H1 (cell line): ENCODE measurements around the gene MFAP3. TPM values are rescaled to one million over a fixed set of nuclear protein-coding genes. Genes with fewer than 3 reads are reported as not detected.

Experiments used
- CTCF ChIA-PET: fragments of 300-600 bp; sonication (Branson Sonifier 250); formaldehyde crosslinking; loops from one replicate; lab custom pipeline; 2021; ENCODE audit not compliant: partially characterized antibody; lab: Charles Lee
- POLR2A ChIA-PET: fragments of 300-600 bp; sonication (Branson Sonifier 250); formaldehyde crosslinking; loops from one replicate; lab custom pipeline; 2021; ENCODE audit warnings: inconsistent platforms; ENCODE audit not compliant: partially characterized antibody; lab: Charles Lee
- DNase-seq, 2 experiments: peaks; one replicate each; pipeline versions ENCODE4 v3.0.0 to v3.0.0-alpha.2; 2010 to 2022; ENCODE audit warnings: low spot score in 2 of 2, low read depth in 1 of 2, mixed read lengths in 1 of 2
- FAIRE-seq: peaks from 2 replicates; lab custom pipeline; 2011; peaks lifted over from hg19 to GRCh38; lab: Jason Lieb, UNC
- H2AFZ ChIP-seq: 2 replicates; pipeline ENCODE4 v1.8.1; 2012; ENCODE audit warnings: low read length, inconsistent platforms
- H2AK5ac ChIP-seq: 2 replicates; pipeline ENCODE4 v1.6.1; 2013; ENCODE audit warnings: low read depth, low read length
- H2BK120ac ChIP-seq: replicated peaks from 2 replicates; pipeline ENCODE3; 2013; ENCODE audit warnings: low read depth, low read length, inconsistent platforms
- H2BK12ac ChIP-seq: 2 replicates; pipeline ENCODE4 v1.6.1; 2013; ENCODE audit warnings: low read depth, low read length
- H2BK15ac ChIP-seq: 2 replicates; pipeline ENCODE4 v1.6.1; 2013; ENCODE audit warnings: low read length
- H2BK20ac ChIP-seq: 2 replicates; pipeline ENCODE4 v1.6.1; 2013; ENCODE audit warnings: low read length
- H2BK5ac ChIP-seq: 2 replicates; pipeline ENCODE4 v1.6.1; 2013; ENCODE audit warnings: low read depth, low read length
- H3K14ac ChIP-seq: 2 replicates; pipeline ENCODE4 v1.6.1; 2013; ENCODE audit warnings: inconsistent platforms; ENCODE audit not compliant: insufficient read length
- H3K18ac ChIP-seq: 2 replicates; pipeline ENCODE4 v1.6.1; 2013; ENCODE audit warnings: low read length; ENCODE audit errors: extremely low read depth
- H3K23ac ChIP-seq: 2 replicates; pipeline ENCODE4 v1.6.1; 2013; ENCODE audit warnings: inconsistent platforms; ENCODE audit not compliant: insufficient read length
- H3K23me2 ChIP-seq: 2 replicates; pipeline ENCODE4 v1.6.1; 2013; ENCODE audit warnings: low read depth, low read length
- H3K27ac ChIP-seq: 2 replicates; pipeline ENCODE4 v1.6.1; 2011; ENCODE audit warnings: low read depth, low read length, inconsistent platforms
- H3K27me3 ChIP-seq, 4 experiments: replicated peaks in 1 of 4; 1 replicate in 1 of 4; 2 replicates in 3 of 4; pipeline versions ENCODE4 v1.6.1 to v1.8.1; 2011 to 2013; ENCODE audit warnings: low read length in 3 of 4, mild to moderate bottlenecking in 3 of 4, inconsistent platforms in 2 of 4, mixed read lengths in 2 of 4, moderate library complexity in 1 of 4; ENCODE audit not compliant: control insufficient read depth in 3 of 4, insufficient read depth in 3 of 4; ENCODE audit errors: extremely low read depth in 1 of 4
- H3K36me3 ChIP-seq, 4 experiments: 2 replicates each; pipeline versions ENCODE4 v1.6.1 to v1.8.1; 2011 to 2013; ENCODE audit warnings: mild to moderate bottlenecking in 4 of 4, low read length in 3 of 4, moderate library complexity in 2 of 4, control low read depth in 1 of 4, inconsistent platforms in 1 of 4; ENCODE audit not compliant: insufficient read depth in 4 of 4, control insufficient read depth in 2 of 4
- H3K4ac ChIP-seq: replicated peaks from 2 replicates; pipeline ENCODE3; 2013; ENCODE audit warnings: low read length, low read depth, mixed read lengths, inconsistent platforms; ENCODE audit not compliant: insufficient read length
- H3K4me1 ChIP-seq, 4 experiments: replicated peaks in 1 of 4; 1 replicate in 1 of 4; 2 replicates in 3 of 4; pipeline versions ENCODE4 v1.6.1 to v1.8.1; 2011 to 2013; ENCODE audit warnings: low read length in 3 of 4, inconsistent platforms in 2 of 4, mixed read lengths in 1 of 4; ENCODE audit not compliant: insufficient read depth in 4 of 4, control insufficient read depth in 3 of 4
- H3K4me2 ChIP-seq, 2 experiments: 2 replicates each; pipeline versions ENCODE4 v1.6.1 to v1.8.1; 2011 to 2013; ENCODE audit warnings: low read depth in 2 of 2, low read length in 2 of 2, control low read depth in 1 of 2, inconsistent platforms in 1 of 2, mild to moderate bottlenecking in 1 of 2; ENCODE audit not compliant: insufficient read depth in 1 of 2
- H3K4me3 ChIP-seq, 4 experiments: fragments of 200-600, 300-600 bp in 1 of 4; sonication (generic), shearing (Covaris generic), sonication (Bioruptor Twin) in 1 of 4; 2 replicates each; pipeline versions ENCODE4 v1.5.1 to v1.8.1; 2011 to 2016; ENCODE audit warnings: low read length in 4 of 4, low read depth in 3 of 4, control low read depth in 2 of 4, inconsistent platforms in 2 of 4, mild to moderate bottlenecking in 2 of 4, mixed read lengths in 1 of 4, moderate library complexity in 1 of 4; ENCODE audit not compliant: insufficient read depth in 2 of 4; ENCODE audit errors: extremely low read depth in 1 of 4
- H3K56ac ChIP-seq: replicated peaks from 2 replicates; pipeline ENCODE3; 2013; ENCODE audit warnings: low read depth, mild to moderate bottlenecking, mixed read lengths, low read length, inconsistent platforms; ENCODE audit not compliant: insufficient read length
- H3K79me1 ChIP-seq: 2 replicates; pipeline ENCODE4 v1.6.1; 2013; ENCODE audit warnings: low read depth, low read length, control low read depth
- H3K79me2 ChIP-seq, 2 experiments: 2 replicates each; pipeline versions ENCODE4 v1.6.1 to v1.8.1; 2012 to 2013; ENCODE audit warnings: low read length in 2 of 2, mild to moderate bottlenecking in 2 of 2, inconsistent platforms in 1 of 2; ENCODE audit not compliant: insufficient read depth in 2 of 2, control insufficient read depth in 1 of 2
- H3K9ac ChIP-seq, 4 experiments: replicated peaks in 1 of 4; 1 replicate in 1 of 4; 2 replicates in 3 of 4; pipeline versions ENCODE4 v1.6.1 to v1.8.1; 2011 to 2013; ENCODE audit warnings: low read depth in 3 of 4, low read length in 3 of 4, control low read depth in 2 of 4, mild to moderate bottlenecking in 2 of 4, moderate library complexity in 2 of 4, inconsistent platforms in 1 of 4; ENCODE audit errors: extremely low read depth in 1 of 4
- H3K9me3 ChIP-seq, 2 experiments: 2 replicates each; pipeline versions ENCODE4 v1.6.1 to v1.8.1; 2012 to 2013; ENCODE audit warnings: mild to moderate bottlenecking in 2 of 2, moderate library complexity in 2 of 2, control low read depth in 1 of 2, inconsistent platforms in 1 of 2, low read depth in 1 of 2, low read length in 1 of 2, mixed read lengths in 1 of 2; ENCODE audit not compliant: insufficient read depth in 2 of 2
- H4K20me1 ChIP-seq, 2 experiments: replicated peaks in 1 of 2; 2 replicates each; pipeline versions ENCODE3 to v1.8.1; 2011 to 2013; ENCODE audit warnings: inconsistent platforms in 2 of 2, low read length in 2 of 2, mild to moderate bottlenecking in 1 of 2; ENCODE audit not compliant: insufficient read depth in 2 of 2, control insufficient read depth in 1 of 2
- H4K5ac ChIP-seq: 2 replicates; pipeline ENCODE4 v1.6.1; 2013; ENCODE audit warnings: low read length, low read depth, mixed read lengths, inconsistent platforms; ENCODE audit not compliant: insufficient read length
- H4K8ac ChIP-seq: 2 replicates; pipeline ENCODE4 v1.8.0; 2013; ENCODE audit warnings: mild to moderate bottlenecking, moderate library complexity, low read length, inconsistent platforms; ENCODE audit not compliant: insufficient read depth; ENCODE audit errors: extremely low read depth
- H4K91ac ChIP-seq: replicated peaks from 2 replicates; pipeline ENCODE3; 2013; ENCODE audit warnings: low read length, mixed read lengths, inconsistent platforms; ENCODE audit not compliant: insufficient read length
- BCL11A ChIP-seq, 2 experiments: IDR thresholded peaks; one replicate each; pipeline ENCODE4 v1.6.1; 2011; ENCODE audit warnings: low read depth in 2 of 2, low read length in 2 of 2, mild to moderate bottlenecking in 2 of 2
- CREB1 ChIP-seq: IDR thresholded peaks from 2 replicates; pipeline ENCODE4 v1.6.1; 2012; ENCODE audit warnings: inconsistent platforms
- EP300 ChIP-seq, 2 experiments: IDR thresholded peaks; 1 replicate in 1 of 2; 2 replicates in 1 of 2; pipeline ENCODE4 v1.6.1; 2011 to 2012; ENCODE audit warnings: low read depth in 2 of 2, low read length in 2 of 2, mild to moderate bottlenecking in 2 of 2, borderline replicate concordance in 1 of 2, inconsistent platforms in 1 of 2, moderate library complexity in 1 of 2
- GTF2F1 ChIP-seq: IDR thresholded peaks from 2 replicates; pipeline ENCODE4 v1.6.1; 2012; ENCODE audit warnings: low read depth, low read length, improper control_type of control experiment, borderline replicate concordance
- HDAC2 ChIP-seq, 2 experiments: fragments of 300-600 bp in 1 of 2; sonication (generic) in 1 of 2; IDR thresholded peaks; 2 replicates each; pipeline ENCODE4 v1.6.1; 2011 to 2012; ENCODE audit warnings: low read depth in 2 of 2, low read length in 2 of 2, mild to moderate bottlenecking in 2 of 2, moderate library complexity in 2 of 2, borderline replicate concordance in 1 of 2, inconsistent platforms in 1 of 2
- NANOG ChIP-seq: IDR thresholded peaks from 2 replicates; pipeline ENCODE4 v1.6.1; 2011; ENCODE audit warnings: low read length, low read depth, mild to moderate bottlenecking, inconsistent platforms; ENCODE audit not compliant: insufficient read depth, poor library complexity, severe bottlenecking
- POLR2A ChIP-seq, 2 experiments: IDR thresholded peaks; 1 replicate in 1 of 2; 2 replicates in 1 of 2; pipeline ENCODE4 v1.6.1; 2011; ENCODE audit warnings: low read depth in 2 of 2, low read length in 2 of 2, mild to moderate bottlenecking in 2 of 2; ENCODE audit errors: control extremely low read depth in 1 of 2
- POLR2AphosphoS5 ChIP-seq: IDR thresholded peaks from 2 replicates; pipeline ENCODE4 v1.6.1; 2011; ENCODE audit warnings: low read depth, low read length
- RAD21 ChIP-seq, 2 experiments: IDR thresholded peaks in 1 of 2; conservative IDR thresholded peaks in 1 of 2; 2 replicates each; pipeline ENCODE4 v1.6.1; 2011; ENCODE audit warnings: low read depth in 2 of 2, low read length in 2 of 2, improper control_type of control experiment in 1 of 2, inconsistent platforms in 1 of 2, mild to moderate bottlenecking in 1 of 2, moderate library complexity in 1 of 2
- SP1 ChIP-seq: IDR thresholded peaks from 2 replicates; pipeline ENCODE4 v1.6.1; 2011; ENCODE audit warnings: low read depth, low read length
- SRF ChIP-seq: IDR thresholded peaks from 2 replicates; pipeline ENCODE4 v1.6.1; 2011; ENCODE audit warnings: mild to moderate bottlenecking, low read depth, low read length, moderate library complexity
- WGBS, 2 experiments: shearing (Covaris generic) in 1 of 2; methylation state at CpG; one replicate each; pipeline versions ENCODE4 v1.1.6 to v1.1.7; 2013 to 2015; ENCODE audit warnings: low lambda C conversion rate in 2 of 2, mixed read lengths in 2 of 2, inconsistent platforms in 1 of 2, low coverage in 1 of 2, missing lambda C conversion rate in 1 of 2; ENCODE audit not compliant: insufficient replicate concordance in 2 of 2, insufficient coverage in 1 of 2, insufficient read length in 1 of 2; ENCODE audit errors: extremely low coverage in 1 of 2, missing lambda C conversion rate in 1 of 2; 5-methylcytosine and 5-hydroxymethylcytosine counted together
- polyA plus RNA-seq, 7 experiments: library from polyadenylated mRNA; depleted of rRNA in 3 of 7; stranded (reverse) in 5 of 7; unstranded in 2 of 7; fragments of >200 nt in 5 of 7; fragments of 200-250 nt in 2 of 7; gene quantifications; 1 replicate in 5 of 7; 2 replicates in 1 of 7; 4 replicates in 1 of 7; pipeline versions ENCODE4 v1.2.1 to v1.2.3, GENCODE V29; 2011 to 2013; ENCODE audit warnings: missing spikeins in 2 of 7, mixed read lengths in 2 of 7
- total RNA-seq: library from RNA; stranded (reverse); fragmentation: NEBNext Ultra II Directional; extraction: Animal tissue kit (Norgen Biotek cat#: 25700); gene quantifications from 2 replicates; pipeline ENCODE4 v1.2.1, GENCODE V29; 2021
- TF ChIP-seq, protein P1 (sequence below): IDR thresholded peaks from 2 replicates; pipeline ENCODE4 v1.6.1; 2012; ENCODE audit warnings: inconsistent platforms

MFAP3 gene
- total and polyA plus RNA-seq, 2 of the 8 experiments (the other 6 are each of a cell fraction or from before 2014, with no cell fraction given) = 13.7 to 27.0 TPM

DNA sequence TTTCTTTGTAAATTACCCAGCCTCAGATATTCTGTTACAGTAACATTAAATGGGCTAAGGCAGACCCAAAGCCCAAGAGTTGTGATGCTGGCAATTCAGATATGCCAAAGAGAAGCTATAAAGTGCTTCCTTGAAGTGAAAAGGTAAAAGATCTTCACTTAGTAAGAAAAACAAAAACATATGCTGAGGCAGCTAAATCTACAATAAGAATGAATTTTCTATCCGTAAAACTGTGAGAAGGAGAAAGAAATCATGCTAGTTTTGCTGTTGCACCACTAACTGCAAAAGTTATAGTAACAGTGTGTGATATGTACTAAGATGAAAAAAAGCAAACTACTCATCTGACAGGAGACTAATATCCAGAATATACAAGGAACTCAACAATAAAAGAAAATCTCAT lies 40.0 kb upstream of the MFAP3 start:
- no peak for FAIRE-seq
- TF ChIP-seq POLR2AphosphoS5 (no peak), GTF2F1 (no peak), SRF (no peak), BCL11A (IDR thresholded peaks at IDR 0.05; ENCODE audit: low read depth in 2 of 2, low read length in 2 of 2) (no peak), HDAC2 (IDR thresholded peaks at IDR 0.05; ENCODE audit: borderline replicate concordance in 1 of 2, low read depth in 2 of 2, low read length in 2 of 2) (no peak), CREB1 (no peak), SP1 (no peak), RAD21 (IDR thresholded peaks at IDR 0.05 in 1 of 2, conservative IDR thresholded peaks at IDR 0.05 in 1 of 2; ENCODE audit: low read depth in 2 of 2, low read length in 2 of 2) (no peak), EP300 (IDR thresholded peaks at IDR 0.05; ENCODE audit: borderline replicate concordance in 1 of 2, low read depth in 2 of 2, low read length in 2 of 2) (no peak), NANOG (no peak), POLR2A (IDR thresholded peaks at IDR 0.05; ENCODE audit: control extremely low read depth in 1 of 2, low read depth in 2 of 2, low read length in 2 of 2) (no peak)
- TF ChIP-seq, protein P1, sequence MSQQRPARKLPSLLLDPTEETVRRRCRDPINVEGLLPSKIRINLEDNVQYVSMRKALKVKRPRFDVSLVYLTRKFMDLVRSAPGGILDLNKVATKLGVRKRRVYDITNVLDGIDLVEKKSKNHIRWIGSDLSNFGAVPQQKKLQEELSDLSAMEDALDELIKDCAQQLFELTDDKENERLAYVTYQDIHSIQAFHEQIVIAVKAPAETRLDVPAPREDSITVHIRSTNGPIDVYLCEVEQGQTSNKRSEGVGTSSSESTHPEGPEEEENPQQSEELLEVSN = no peak
- TF ChIP-seq, all 59 proteins: peak for 0
- H3K23me2 ChIP-seq = no peaks in the 10 kb centered on the region

More for the DNA sequence above, 40.0 kb upstream of the MFAP3 start:
- no peak overlapping the region for H4K8ac ChIP-seq
- no peaks in the 10 kb centered on the region for H3K79me2 ChIP-seq
- 78% methylated on average over 1 of the region's 1 CpG; no CpG with 5 or more reads in 1 of the 2 experiments for WGBS, 2 experiments
- POLR2A ChIA-PET = no interaction called here
- no peak overlapping the region for H2BK120ac ChIP-seq
- H4K91ac ChIP-seq = no peak overlapping the region
- CTCF ChIA-PET = no interaction called here
- no peak overlapping the region for H3K4ac ChIP-seq
- no peak overlapping the region for H2BK5ac ChIP-seq
- no peak overlapping the region for H3K4me2 ChIP-seq
- H3K56ac ChIP-seq = no peak overlapping the region
- H2BK20ac ChIP-seq = no peak overlapping the region
- H3K9ac ChIP-seq = no peak overlapping the region
- H4K5ac ChIP-seq = no peak overlapping the region
- no peak overlapping the region for H2BK15ac ChIP-seq
- H3K23ac ChIP-seq = no peak overlapping the region
- no peak overlapping the region for H3K4me3 ChIP-seq
- H2BK12ac ChIP-seq = no peak overlapping the region
- no peak overlapping the region for H2AK5ac ChIP-seq
- DNase-seq = no peak
- no peaks in the 10 kb centered on the region for H4K20me1 ChIP-seq
- H3K27me3 ChIP-seq = no peaks in the 10 kb centered on the region
- no peaks in the 10 kb centered on the region for H3K79me1 ChIP-seq
- no peak overlapping the region for H2AFZ ChIP-seq
- H3K18ac ChIP-seq = no peak overlapping the region
- H3K36me3 ChIP-seq = no peaks in the 10 kb centered on the region
- H3K27ac ChIP-seq = no peak overlapping the region
- H3K14ac ChIP-seq = no peak overlapping the region
- no peaks in the 10 kb centered on the region for H3K4me1 ChIP-seq
- no peaks in the 10 kb centered on the region; a peak in 1 of 4 replicates for H3K9me3 ChIP-seq
